ENCODE data around the gene SLC22A9. TPM values are rescaled to one million over a fixed set of nuclear protein-coding genes. Genes with fewer than 3 reads are reported as not detected.

SLC22A9 gene
- total and polyA plus RNA-seq, 7 donors, result not detected

DNA sequence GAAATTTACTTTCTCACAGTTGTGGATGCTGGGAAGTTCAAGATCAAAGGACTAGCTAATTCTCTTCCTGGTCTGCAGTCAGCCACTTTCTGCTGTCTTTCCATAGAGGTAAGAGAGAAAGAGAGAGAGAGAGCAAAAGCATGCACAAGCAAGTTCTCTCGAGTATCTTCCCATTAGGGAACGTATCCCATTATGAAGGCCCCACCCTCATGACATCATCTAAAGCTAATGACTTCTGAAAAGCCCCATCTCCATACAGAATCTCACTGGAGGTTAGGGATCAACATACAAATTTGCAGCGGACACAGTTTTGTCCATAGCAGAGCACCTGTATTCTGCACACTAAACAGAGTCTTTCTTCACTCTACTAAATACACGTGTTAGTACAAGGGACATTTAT lies 17.4 kb upstream of the SLC22A9 start:
- WGBS, 2 donors, result 69 to 79% methylated on average over 4 of the region's 4 CpGs

DNA sequence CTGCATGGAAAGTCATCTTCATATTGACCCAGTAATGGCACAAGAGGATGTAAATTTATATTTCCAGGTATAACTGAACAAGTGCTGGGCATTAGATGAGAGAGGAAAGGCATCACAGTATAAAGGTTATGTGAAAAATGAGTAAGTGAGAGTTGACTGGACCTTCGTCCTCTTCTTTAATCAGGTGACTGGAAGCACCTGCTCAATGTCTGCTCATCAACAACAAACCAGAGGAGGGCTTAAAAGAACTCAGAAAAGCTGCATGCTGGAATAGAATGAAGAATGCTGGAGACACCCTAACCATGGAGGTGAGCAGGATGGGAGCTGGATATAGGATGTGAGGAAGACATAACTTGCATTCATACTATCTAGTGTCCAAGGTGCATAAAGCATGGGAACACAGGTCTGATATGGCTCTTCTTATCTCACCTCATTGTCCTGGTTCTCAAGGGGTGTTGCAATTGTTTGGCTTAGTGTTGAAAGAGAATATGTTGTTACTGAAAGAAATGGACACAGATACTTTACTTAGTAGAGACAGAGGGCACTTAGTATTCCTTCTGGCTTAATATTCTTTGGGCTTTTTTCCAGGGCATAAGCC lies 7.3 kb upstream of the SLC22A9 start:
- Histone ChIP-seq H3K4me3 (no peak overlapping the region), H3K9me3 (peaks cover 0 to 2% (median 0%) of the 10 kb centered on the region in 4 donors)
- intact Hi-C loops (cut with DNase I), result no loop called here

More for the DNA sequence above, 17.4 kb upstream of the SLC22A9 start:
- no peak overlapping the region for H3K4me3 ChIP-seq
- H3K9me3 ChIP-seq, result no peaks in the 10 kb centered on the region
- H3K27ac ChIP-seq, result no peak overlapping the region
- no peak for DNase-seq
- intact Hi-C loops (cut with DNase I), result no loop called here
- no peaks in the 10 kb centered on the region for H3K36me3 ChIP-seq
- H3K4me1 ChIP-seq, result no peaks in the 10 kb centered on the region
- H3K27me3 ChIP-seq, result no peaks in the 10 kb centered on the region
- TF ChIP-seq EP300 (IDR thresholded peaks at IDR 0.05), result no peak
- no peak for TF ChIP-seq POLR2AphosphoS5 (IDR thresholded peaks at IDR 0.05)
- TF ChIP-seq POLR2A (IDR thresholded peaks at IDR 0.05), result no peak
- TF ChIP-seq, protein P1, sequence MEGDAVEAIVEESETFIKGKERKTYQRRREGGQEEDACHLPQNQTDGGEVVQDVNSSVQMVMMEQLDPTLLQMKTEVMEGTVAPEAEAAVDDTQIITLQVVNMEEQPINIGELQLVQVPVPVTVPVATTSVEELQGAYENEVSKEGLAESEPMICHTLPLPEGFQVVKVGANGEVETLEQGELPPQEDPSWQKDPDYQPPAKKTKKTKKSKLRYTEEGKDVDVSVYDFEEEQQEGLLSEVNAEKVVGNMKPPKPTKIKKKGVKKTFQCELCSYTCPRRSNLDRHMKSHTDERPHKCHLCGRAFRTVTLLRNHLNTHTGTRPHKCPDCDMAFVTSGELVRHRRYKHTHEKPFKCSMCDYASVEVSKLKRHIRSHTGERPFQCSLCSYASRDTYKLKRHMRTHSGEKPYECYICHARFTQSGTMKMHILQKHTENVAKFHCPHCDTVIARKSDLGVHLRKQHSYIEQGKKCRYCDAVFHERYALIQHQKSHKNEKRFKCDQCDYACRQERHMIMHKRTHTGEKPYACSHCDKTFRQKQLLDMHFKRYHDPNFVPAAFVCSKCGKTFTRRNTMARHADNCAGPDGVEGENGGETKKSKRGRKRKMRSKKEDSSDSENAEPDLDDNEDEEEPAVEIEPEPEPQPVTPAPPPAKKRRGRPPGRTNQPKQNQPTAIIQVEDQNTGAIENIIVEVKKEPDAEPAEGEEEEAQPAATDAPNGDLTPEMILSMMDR (IDR thresholded peaks at IDR 0.05), result no peak

DNA sequence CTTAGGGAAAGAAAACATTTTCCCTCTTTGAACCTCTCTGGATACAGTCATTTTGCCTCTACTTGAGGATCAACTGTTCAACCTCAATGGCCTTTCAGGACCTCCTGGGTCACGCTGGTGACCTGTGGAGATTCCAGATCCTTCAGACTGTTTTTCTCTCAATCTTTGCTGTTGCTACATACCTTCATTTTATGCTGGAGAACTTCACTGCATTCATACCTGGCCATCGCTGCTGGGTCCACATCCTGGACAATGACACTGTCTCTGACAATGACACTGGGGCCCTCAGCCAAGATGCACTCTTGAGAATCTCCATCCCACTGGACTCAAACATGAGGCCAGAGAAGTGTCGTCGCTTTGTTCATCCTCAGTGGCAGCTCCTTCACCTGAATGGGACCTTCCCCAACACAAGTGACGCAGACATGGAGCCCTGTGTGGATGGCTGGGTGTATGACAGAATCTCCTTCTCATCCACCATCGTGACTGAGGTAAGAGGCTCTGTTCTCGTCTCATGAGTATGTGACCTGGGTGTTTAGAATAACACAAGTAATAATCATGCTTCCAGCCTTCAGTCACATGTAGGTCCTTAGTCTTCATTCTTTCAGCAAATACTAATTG lies 495 bp downstream of the SLC22A9 start:
- no peak for TF ChIP-seq EP300 (IDR thresholded peaks at IDR 0.05)
- TF ChIP-seq POLR2AphosphoS5 (IDR thresholded peaks at IDR 0.05), result no peak
- TF ChIP-seq POLR2A (IDR thresholded peaks at IDR 0.05), result no peak
- TF ChIP-seq, protein P1 (IDR thresholded peaks at IDR 0.05), result no peak
- H3K27me3 ChIP-seq, result no peaks in the 10 kb centered on the region
- no peaks in the 10 kb centered on the region for H3K4me1 ChIP-seq
- H3K4me3 ChIP-seq, result no peak overlapping the region
- no peak overlapping the region for H3K27ac ChIP-seq
- H3K36me3 ChIP-seq, result no peaks in the 10 kb centered on the region
- 91 to 97% methylated on average over 7 of the region's 7 CpGs for WGBS, 2 donors
- H3K9me3 ChIP-seq, result no peaks in the 10 kb centered on the region
- intact Hi-C loops (cut with DNase I), result no loop called here
- DNase-seq, result no peak

More for the DNA sequence above, 7.3 kb upstream of the SLC22A9 start:
- no peak for TF ChIP-seq POLR2AphosphoS5 (IDR thresholded peaks at IDR 0.05)
- no peak for TF ChIP-seq EP300 (IDR thresholded peaks at IDR 0.05)
- no peak for TF ChIP-seq POLR2A (IDR thresholded peaks at IDR 0.05)
- TF ChIP-seq, protein P1 (IDR thresholded peaks at IDR 0.05), result no peak
- Histone ChIP-seq H3K4me1 (no peaks in the 10 kb centered on the region), H3K27me3 (no peaks in the 10 kb centered on the region), H3K36me3 (no peaks in the 10 kb centered on the region), H3K27ac (no peak overlapping the region)
- 35 to 78% methylated on average over 1 of the region's 1 CpG for WGBS, 2 donors
- DNase-seq, result no peak

DNA sequence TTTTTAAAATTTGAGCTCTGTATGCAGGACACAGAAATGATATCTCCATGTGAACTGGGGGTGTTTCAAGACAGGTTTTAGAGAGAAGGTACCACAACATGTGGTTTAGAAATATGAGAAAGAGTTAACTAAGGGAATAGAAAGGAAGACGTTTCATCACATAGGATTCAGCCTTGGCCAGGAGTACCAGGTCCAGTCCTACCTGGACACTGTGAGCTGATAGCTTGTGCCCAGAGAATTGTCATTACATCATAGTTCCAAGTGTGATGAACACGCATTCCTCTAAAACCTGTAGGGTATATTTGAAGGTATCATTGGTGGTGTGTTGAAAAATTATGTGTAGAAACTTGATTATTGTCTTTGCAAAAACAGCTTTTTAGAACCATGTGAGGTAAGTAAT lies 1.8 kb downstream of the SLC22A9 start:
- no peak for DNase-seq
- Histone ChIP-seq H3K27me3 (no peaks in the 10 kb centered on the region), H3K4me3 (no peak overlapping the region), H3K9me3 (no peaks in the 10 kb centered on the region), H3K36me3 (no peaks in the 10 kb centered on the region), H3K4me1 (no peaks in the 10 kb centered on the region), H3K27ac (no peak overlapping the region)
- 89 to 90% methylated on average over 2 of the region's 2 CpGs for WGBS, 2 donors
- TF ChIP-seq POLR2AphosphoS5 (IDR thresholded peaks at IDR 0.05), result no peak
- TF ChIP-seq POLR2A (IDR thresholded peaks at IDR 0.05), result no peak
- TF ChIP-seq, protein P1 (IDR thresholded peaks at IDR 0.05), result no peak
- no peak for TF ChIP-seq EP300 (IDR thresholded peaks at IDR 0.05)
- intact Hi-C loops (cut with DNase I), result no loop called here

Measured in sigmoid colon (tissue), 7 donors.